PC-9 (cell line): ENCODE data around the gene STPG3. TPM values are rescaled to one million over a fixed set of nuclear protein-coding genes. Genes with fewer than 3 reads are reported as not detected.
A peak's percentile ranks its signal among the peaks of the same experiment; 100 is the strongest.

Source experiments
- BruUV-seq: library from RNA; stranded (reverse); fragments of 400-500 nt; replicated peaks from 2 replicates; lab custom pipeline; 2021; lab: Mats Ljungman, UMichigan
- CTCF ChIA-PET: fragments of 300-600 bp; sonication (Branson Sonifier 250); formaldehyde crosslinking; loops from one replicate; lab custom pipeline; 2022; ENCODE audit warnings: antibody characterized with exemption; lab: Charles Lee
- POLR2A ChIA-PET: fragments of 300-600 bp; sonication (Branson Sonifier 250); formaldehyde crosslinking; loops from one replicate; lab custom pipeline; 2022; ENCODE audit warnings: antibody characterized with exemption; ENCODE audit not compliant: unreplicated experiment; lab: Charles Lee
- DNase-seq, 2 experiments: peaks; one replicate each; pipeline versions ENCODE4 v3.0.0 to v3.0.0-alpha.2; 2015 to 2022; ENCODE audit warnings: mixed read lengths in 1 of 2
- H2AFZ ChIP-seq: fragments of 200-600 bp; sonication (generic); 2 replicates; pipeline ENCODE4 v1.8.1; 2017; ENCODE audit warnings: antibody characterized with exemption
- H3F3A ChIP-seq: fragments of 200-600 bp; sonication (generic); 2 replicates; pipeline ENCODE4 v1.8.1; 2017; ENCODE audit warnings: antibody characterized with exemption, mild to moderate bottlenecking, low read depth; ENCODE audit not compliant: insufficient read depth
- H3K27ac ChIP-seq: fragments of 200-600 bp; sonication (generic); 2 replicates; pipeline ENCODE4 v1.6.1; 2016; ENCODE audit warnings: mixed run types
- H3K27me3 ChIP-seq: fragments of 200-600 bp; sonication (generic); 2 replicates; pipeline ENCODE4 v1.6.1; 2016; ENCODE audit warnings: low read depth, mixed run types; ENCODE audit not compliant: insufficient read depth
- H3K36me3 ChIP-seq: fragments of 200-600 bp; sonication (generic); 2 replicates; pipeline ENCODE4 v1.6.1; 2016; ENCODE audit warnings: low read depth, mixed run types
- H3K4me1 ChIP-seq: fragments of 200-600 bp; sonication (generic); replicated peaks from 2 replicates; pipeline ENCODE4 v1.6.1; 2016; ENCODE audit warnings: mixed run types; ENCODE audit not compliant: insufficient read depth
- H3K4me2 ChIP-seq: fragments of 200-600 bp; sonication (generic); 2 replicates; pipeline ENCODE4 v1.6.1; 2017; ENCODE audit warnings: mixed run types
- H3K4me3 ChIP-seq: fragments of 200-600 bp; sonication (generic); 2 replicates; pipeline ENCODE4 v1.6.1; 2016; ENCODE audit warnings: mixed run types
- H3K79me2 ChIP-seq: fragments of 200-600 bp; sonication (generic); 2 replicates; pipeline ENCODE4 v1.6.1; 2017; ENCODE audit warnings: low read depth, mixed run types
- H3K9me2 ChIP-seq: fragments of 200-600 bp; sonication (generic); 2 replicates; pipeline ENCODE4 v1.8.1; 2017; ENCODE audit warnings: mild to moderate bottlenecking; ENCODE audit not compliant: insufficient read depth
- H3K9me3 ChIP-seq: fragments of 200-600 bp; sonication (generic); 2 replicates; pipeline ENCODE4 v1.8.1; 2016; ENCODE audit warnings: low read depth; ENCODE audit not compliant: insufficient read depth
- H4K20me1 ChIP-seq: fragments of 200-600 bp; sonication (generic); 2 replicates; pipeline ENCODE4 v1.8.1; 2017; ENCODE audit not compliant: insufficient read depth
- CTCF ChIP-seq: fragments of 200-600 bp; sonication (generic); conservative IDR thresholded peaks from 2 replicates; pipeline ENCODE4 v1.6.1; 2017; ENCODE audit warnings: mixed run types, antibody characterized with exemption, mild to moderate bottlenecking, moderate library complexity
- EZH2 ChIP-seq: fragments of 200-600 bp; sonication (generic); IDR thresholded peaks from 2 replicates; pipeline ENCODE4 v1.8.0; 2017; ENCODE audit warnings: antibody characterized with exemption, low read depth
- intact Hi-C: fragments of 100-400 bp; cut with micrococcal nuclease; formaldehyde crosslinking; loops from one replicate; pipeline ENCODE4 v1.10.0; 2022; ENCODE audit not compliant: unreplicated experiment
- total RNA-seq: library from RNA; stranded (reverse); gene quantifications from 2 replicates; pipeline ENCODE4 v1.2.3, GENCODE V29; 2021

Gene STPG3
- total RNA-seq, 1 experiment from 2014 or later: 0.46 TPM

GRCh38 chr9:137296670-137297664, 45.9 kb downstream of the STPG3 start:
- Histone ChIP-seq H3F3A (peaks cover 40% of the 10 kb centered on the region), H3K9me3 (no peaks in the 10 kb centered on the region), H2AFZ (no peak overlapping the region), H4K20me1 (peaks cover 14% of the 10 kb centered on the region), H3K27me3 (no peaks in the 10 kb centered on the region), H3K27ac (no peak overlapping the region), H3K4me1 (peaks cover 11% of the 10 kb centered on the region), H3K4me3 (no peak overlapping the region), H3K9me2 (no peaks in the 10 kb centered on the region), H3K36me3 (no peaks in the 10 kb centered on the region), H3K79me2 (peaks cover 22% of the 10 kb centered on the region), H3K4me2 (no peak overlapping the region)
- DNase-seq: no peak
- no TSS peak for BruUV-seq
- CTCF ChIA-PET: no interaction called here
- TF ChIP-seq EZH2: no peak
- TF ChIP-seq CTCF: no peak
- POLR2A ChIA-PET: no interaction called here
- intact Hi-C loops: no loop called here

- Histone ChIP-seq H3F3A (peaks cover 40% of the 10 kb centered on the region), H3K36me3 (no peaks in the 10 kb centered on the region), H3K27ac (no peak overlapping the region), H3K79me2 (peaks cover 22% of the 10 kb centered on the region), H3K9me2 (no peaks in the 10 kb centered on the region), H3K4me1 (peaks cover 14% of the 10 kb centered on the region), H3K27me3 (no peaks in the 10 kb centered on the region), H2AFZ (no peak overlapping the region), H4K20me1 (peaks cover 14% of the 10 kb centered on the region), H3K4me2 (0 out of 2 replicates have a peak overlapping the region, but pooled peaks have one; percentile 1), H3K9me3 (no peaks in the 10 kb centered on the region), H3K4me3 (no peak overlapping the region)
- ChIA-PET POLR2A (interaction anchor here (0.7 kb wide), 1 partner anchor 216 kb away, joined by 4 read pairs; no protein-coding TSS in a partner anchor), CTCF (no interaction called here)
- no peak for TF ChIP-seq EZH2
- TF ChIP-seq CTCF: no peak
- no TSS peak for BruUV-seq
- intact Hi-C loops: no loop called here
- no peak for DNase-seq
These were observed 46.9 kb downstream of the STPG3 start for GRCh38 chr9:137297966-137298365.

GRCh38 chr9:137298401-137299202, 47.5 kb downstream of the STPG3 start:
- Histone ChIP-seq H3K27me3 (no peaks in the 10 kb centered on the region), H2AFZ (no peak overlapping the region), H3K4me2 (no peak overlapping the region), H3K79me2 (peaks cover 22% of the 10 kb centered on the region), H3K27ac (no peak overlapping the region), H3K4me1 (peaks cover 20% of the 10 kb centered on the region), H4K20me1 (peaks cover 14% of the 10 kb centered on the region), H3K9me3 (no peaks in the 10 kb centered on the region), H3K4me3 (no peak overlapping the region), H3K9me2 (no peaks in the 10 kb centered on the region), H3F3A (peaks cover 43% of the 10 kb centered on the region; the same call in 1 of the 2 replicates), H3K36me3 (no peaks in the 10 kb centered on the region)
- CTCF ChIA-PET: no interaction called here
- no peak for TF ChIP-seq EZH2
- TF ChIP-seq CTCF: no peak
- POLR2A ChIA-PET: interaction anchor here (0.7 kb wide), 1 partner anchor 215 kb away, joined by 4 read pairs; no protein-coding TSS in a partner anchor
- no TSS peak for BruUV-seq
- no peak for DNase-seq
- intact Hi-C loops: no loop called here
